ENCODE data around the gene ZBTB38. TPM values are rescaled to one million over a fixed set of nuclear protein-coding genes. Genes with fewer than 3 reads are reported as not detected.

Gene ZBTB38
- total RNA-seq, 1 experiment from 2014 or later = 46.7 TPM

- Histone ChIP-seq H3K4me3 (ENCODE audit: low read depth in 2 of 2, low read length in 2 of 2) (no peak overlapping the region), H3K9me3 (ENCODE audit: control insufficient read depth, insufficient read depth, low read depth, low read length) (no peaks in the 10 kb centered on the region), H3K4me1 (ENCODE audit: control insufficient read depth, insufficient read depth, low read length) (no peaks in the 10 kb centered on the region), H3K27ac (ENCODE audit: low read length) (no peak overlapping the region), H3K27me3 (ENCODE audit: control insufficient read depth, insufficient read depth, low read length) (no peaks in the 10 kb centered on the region), H3K36me3 (ENCODE audit: control insufficient read depth, insufficient read depth, low read length) (no peaks in the 10 kb centered on the region)
- TF ChIP-seq REST (IDR thresholded peaks at IDR 0.05; ENCODE audit: insufficient read depth in 1 of 2, low read depth in 2 of 2, low read length in 1 of 2) (no peak), CTCF (IDR thresholded peaks at IDR 0.05) (no peak), TCF7L2 (IDR thresholded peaks at IDR 0.05; ENCODE audit: low read depth, low read length) (no peak), SIN3A (IDR thresholded peaks at IDR 0.05; ENCODE audit: borderline replicate concordance, insufficient read depth, low read depth, low read length) (no peak), POLR2AphosphoS5 (IDR thresholded peaks at IDR 0.05; ENCODE audit: low read depth, low read length) (no peak)
- intact Hi-C loops (cut with micrococcal nuclease; ENCODE audit: unreplicated experiment) = no loop called here
- BruUV-seq (replicated peaks) = no TSS peak
- ChIA-PET POLR2A (no interaction called here), CTCF (interaction anchor here (0.6 to 1.0 kb wide), 2 partner anchors 24 to 85 kb away, joined by 4 to 10 read pairs; no protein-coding TSS in a partner anchor)
- no peak for DNase-seq (ENCODE audit: low read depth, low spot score)
- ATAC-seq = no peak
- in situ Hi-C loops (cut with HindIII; ENCODE audit: low pct_unique_long_range_greater_than_20kb, low sequenced_read_pairs) = no loop called here
Measured at GRCh38 chr3:141387516-141387915, 19.2 kb downstream of the ZBTB38 start.

- H3K4me3 ChIP-seq (ENCODE audit: low read depth in 2 of 2, low read length in 2 of 2) = no peak overlapping the region; a peak in 1 of 4 replicates
- no peak for DNase-seq (ENCODE audit: low read depth, low spot score)
- no peak for TF ChIP-seq REST (IDR thresholded peaks at IDR 0.05; ENCODE audit: insufficient read depth in 1 of 2, low read depth in 2 of 2, low read length in 1 of 2)
- no peak for TF ChIP-seq SIN3A (IDR thresholded peaks at IDR 0.05; ENCODE audit: borderline replicate concordance, insufficient read depth, low read depth, low read length)
- no peak for TF ChIP-seq CTCF (IDR thresholded peaks at IDR 0.05)
- TF ChIP-seq TCF7L2 (IDR thresholded peaks at IDR 0.05; ENCODE audit: low read depth, low read length) = no peak
- TF ChIP-seq POLR2AphosphoS5 (IDR thresholded peaks at IDR 0.05; ENCODE audit: low read depth, low read length) = no peak
Measured at GRCh38 chr3:141388395-141388794, 20.1 kb downstream of the ZBTB38 start.

More at GRCh38 chr3:141388395-141388794, 20.1 kb downstream of the ZBTB38 start:
- no peaks in the 10 kb centered on the region for H3K27me3 ChIP-seq (ENCODE audit: control insufficient read depth, insufficient read depth, low read length)
- no TSS peak for BruUV-seq (replicated peaks)
- intact Hi-C loops (cut with micrococcal nuclease; ENCODE audit: unreplicated experiment) = no loop called here
- POLR2A ChIA-PET = interaction anchor here (0.5 kb wide), 1 partner anchor 54 kb away, joined by 3 read pairs; no protein-coding TSS in a partner anchor
- no peaks in the 10 kb centered on the region; the same call in 1 of the 2 replicates for H3K4me1 ChIP-seq (ENCODE audit: control insufficient read depth, insufficient read depth, low read length)
- CTCF ChIA-PET = interaction anchor here (1.0 kb wide), 1 partner anchor 23 kb away, joined by 4 read pairs; no protein-coding TSS in a partner anchor
- in situ Hi-C loops (cut with HindIII; ENCODE audit: low pct_unique_long_range_greater_than_20kb, low sequenced_read_pairs) = no loop called here
- no peaks in the 10 kb centered on the region for H3K36me3 ChIP-seq (ENCODE audit: control insufficient read depth, insufficient read depth, low read length)
- H3K9me3 ChIP-seq (ENCODE audit: control insufficient read depth, insufficient read depth, low read depth, low read length) = no peaks in the 10 kb centered on the region
- no peak for ATAC-seq
- H3K27ac ChIP-seq (ENCODE audit: low read length) = no peak overlapping the region
